ENCODE measurements around the gene GOSR2.

The GOSR2 gene

DNA sequence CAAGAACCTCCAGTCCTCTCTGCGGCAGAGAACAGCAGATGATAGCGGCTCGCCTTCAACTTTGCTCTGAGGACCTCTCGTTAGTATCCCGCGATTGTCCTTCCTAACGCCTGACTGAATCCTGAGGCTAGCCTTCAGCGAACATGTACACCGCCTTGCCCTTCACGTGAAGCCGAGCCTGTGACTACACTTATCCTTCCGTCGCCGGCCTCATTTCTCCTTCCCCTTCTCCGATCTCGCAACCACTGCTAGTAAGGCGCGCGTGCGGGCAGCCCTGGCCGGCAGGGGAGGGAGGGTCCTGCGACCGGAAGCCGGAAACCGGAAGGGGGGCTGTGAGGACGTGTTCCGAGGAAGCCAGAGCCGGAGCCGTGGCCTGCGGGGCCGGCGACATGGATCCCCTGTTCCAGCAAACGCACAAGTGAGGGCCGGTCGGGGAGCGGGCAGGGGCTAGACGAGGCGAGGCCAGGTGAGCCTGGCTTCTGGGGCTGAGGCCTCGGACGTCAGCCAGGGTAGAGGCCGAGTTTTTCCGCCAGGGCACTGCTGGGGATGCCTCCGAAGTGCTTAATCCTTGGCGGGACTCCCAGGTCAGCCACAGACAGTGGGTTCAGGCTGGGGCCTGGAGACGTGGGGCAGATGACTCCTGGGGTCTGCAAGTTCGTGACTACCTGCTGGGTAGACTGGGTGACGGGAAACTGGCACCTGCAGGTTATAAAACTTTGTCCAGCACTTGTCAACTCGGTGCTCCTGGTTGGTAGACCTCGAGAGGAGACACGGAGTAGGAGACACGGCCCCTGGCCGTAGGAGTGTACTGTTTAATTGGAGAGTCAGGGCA is at the start of gene GOSR2:
Gene GOSR2 (plus strand): TSS at position 357 of the 832 bp plus-strand sequence. CDS start 33 bp downstream, at position 390.
- peak; percentile 96 for DNase-seq

DNA sequence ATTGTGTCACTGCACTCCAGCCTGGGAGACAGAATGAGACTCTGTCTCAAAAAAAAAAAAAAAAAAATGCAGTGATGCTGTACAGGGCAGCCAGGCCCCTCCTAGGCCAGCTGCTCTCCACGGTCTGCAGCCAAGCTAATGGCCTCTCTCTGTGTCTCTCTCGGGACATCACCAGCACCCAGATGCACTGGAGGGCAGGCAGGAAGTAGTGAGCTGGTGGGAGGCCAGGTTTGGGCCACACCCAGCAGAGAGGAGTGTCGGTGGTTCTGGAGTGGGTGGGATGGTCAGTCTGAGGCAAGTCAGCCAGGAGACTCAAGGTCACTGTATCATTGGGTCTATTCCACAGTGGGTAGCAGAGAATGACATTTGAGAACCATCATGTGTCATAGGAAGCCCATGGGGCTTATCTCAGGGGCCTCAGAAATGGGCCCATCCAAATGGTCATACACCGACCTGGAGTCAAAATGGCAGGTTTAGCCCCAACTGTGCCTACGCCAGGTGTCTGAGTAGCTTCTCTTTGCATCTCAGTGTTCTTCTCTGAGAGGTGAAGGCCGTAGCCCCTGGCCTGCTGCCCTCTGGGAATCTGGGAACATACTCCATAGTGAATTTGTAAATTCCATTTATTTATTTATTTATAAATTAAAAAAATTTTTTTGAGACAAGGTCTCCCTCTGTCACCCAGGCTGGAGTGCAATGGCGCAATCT is 48.9 kb upstream of the GOSR2 start:
- DNase-seq, result no peak

DNA sequence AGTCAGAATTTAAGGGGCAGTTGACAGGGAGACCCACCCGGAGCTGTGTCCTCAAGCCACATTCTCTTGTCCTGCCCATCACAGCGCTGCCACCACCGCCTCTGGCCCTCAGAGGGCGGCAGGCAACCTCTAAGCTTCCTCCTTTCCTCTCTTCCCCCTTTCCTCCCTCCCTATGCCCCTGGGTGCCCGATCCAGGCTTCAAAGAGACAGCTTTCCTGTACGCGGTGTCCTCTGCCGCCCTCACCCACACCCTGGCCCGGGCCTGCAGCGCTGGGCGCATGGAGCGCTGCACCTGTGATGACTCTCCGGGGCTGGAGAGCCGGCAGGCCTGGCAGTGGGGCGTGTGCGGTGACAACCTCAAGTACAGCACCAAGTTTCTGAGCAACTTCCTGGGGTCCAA is 48.1 kb upstream of the GOSR2 start:
- no peak for DNase-seq

DNA sequence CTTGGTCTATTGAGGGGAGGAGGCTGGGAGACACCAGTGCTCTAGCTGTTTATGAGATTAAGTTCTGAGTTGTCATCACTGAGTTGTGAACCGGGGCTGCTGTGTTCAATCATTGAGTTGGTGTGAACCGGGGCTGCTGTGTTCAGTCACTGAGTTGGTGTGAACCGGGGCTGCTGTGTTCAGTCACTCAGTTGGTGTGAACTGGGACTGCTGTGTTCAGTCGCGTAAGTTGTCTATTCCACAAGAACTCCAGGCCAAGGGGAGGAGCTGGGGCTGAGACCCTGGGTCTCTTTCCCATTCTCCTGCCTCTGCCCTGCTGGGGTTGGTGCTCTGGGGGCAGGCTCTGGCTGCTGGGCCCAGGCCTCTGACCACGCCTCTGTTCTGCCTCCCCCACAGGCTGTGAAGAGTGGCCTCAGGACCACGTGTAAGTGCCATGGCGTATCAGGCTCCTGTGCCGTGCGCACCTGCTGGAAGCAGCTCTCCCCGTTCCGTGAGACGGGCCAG is 47.1 kb upstream of the GOSR2 start:
- no peak for DNase-seq

DNA sequence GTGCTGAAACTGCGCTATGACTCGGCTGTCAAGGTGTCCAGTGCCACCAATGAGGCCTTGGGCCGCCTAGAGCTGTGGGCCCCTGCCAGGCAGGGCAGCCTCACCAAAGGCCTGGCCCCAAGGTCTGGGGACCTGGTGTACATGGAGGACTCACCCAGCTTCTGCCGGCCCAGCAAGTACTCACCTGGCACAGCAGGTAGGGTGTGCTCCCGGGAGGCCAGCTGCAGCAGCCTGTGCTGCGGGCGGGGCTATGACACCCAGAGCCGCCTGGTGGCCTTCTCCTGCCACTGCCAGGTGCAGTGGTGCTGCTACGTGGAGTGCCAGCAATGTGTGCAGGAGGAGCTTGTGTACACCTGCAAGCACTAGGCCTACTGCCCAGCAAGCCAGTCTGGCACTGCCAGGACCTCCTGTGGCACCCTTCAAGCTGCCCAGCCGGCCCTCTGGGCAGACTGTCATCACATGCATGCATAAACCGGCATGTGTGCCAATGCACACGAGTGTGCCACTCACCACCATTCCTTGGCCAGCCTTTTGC is 46.5 kb upstream of the GOSR2 start:
- DNase-seq, result peak; percentile 51

DNA sequence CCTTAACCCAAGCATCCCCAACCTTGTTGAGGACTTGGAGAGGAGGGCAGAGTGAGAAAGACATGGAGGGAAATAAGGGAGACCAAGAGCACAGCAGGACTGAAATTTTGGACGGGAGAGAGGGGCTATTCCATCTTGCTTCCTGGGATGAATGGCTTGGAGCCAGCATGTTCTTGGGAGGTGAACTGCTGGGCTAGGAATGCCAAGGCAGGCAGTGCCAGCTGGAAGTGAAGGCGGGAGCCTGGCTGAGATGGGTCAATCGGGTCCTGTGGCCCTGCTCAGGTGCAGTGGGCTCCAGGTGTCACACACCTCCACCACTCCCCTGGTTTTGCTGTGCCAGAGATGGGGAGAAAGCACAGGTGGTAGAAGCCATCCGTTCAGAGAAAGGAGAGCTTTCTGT is 46.0 kb upstream of the GOSR2 start:
- DNase-seq, result no peak

DNA sequence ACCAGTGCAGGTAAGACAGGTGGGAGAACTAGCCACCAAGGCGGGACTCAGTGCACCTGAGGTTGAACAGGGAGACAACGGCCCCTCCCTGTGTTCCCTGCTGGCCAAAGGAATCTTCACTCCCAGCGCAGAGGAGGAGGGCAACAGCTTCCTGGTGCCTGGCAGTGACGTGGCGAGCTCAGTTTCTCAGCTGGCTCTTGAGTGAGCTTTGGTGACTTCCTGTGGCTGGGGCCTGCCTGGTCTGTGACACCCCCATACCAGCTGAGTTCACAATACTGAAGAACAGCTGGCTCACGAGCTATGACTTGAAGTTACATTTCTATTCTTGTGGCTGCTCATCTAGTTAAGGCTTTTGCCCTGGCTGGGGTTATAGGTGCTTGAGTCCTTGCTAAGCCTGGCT is 45.5 kb upstream of the GOSR2 start:
- DNase-seq, result no peak

DNA sequence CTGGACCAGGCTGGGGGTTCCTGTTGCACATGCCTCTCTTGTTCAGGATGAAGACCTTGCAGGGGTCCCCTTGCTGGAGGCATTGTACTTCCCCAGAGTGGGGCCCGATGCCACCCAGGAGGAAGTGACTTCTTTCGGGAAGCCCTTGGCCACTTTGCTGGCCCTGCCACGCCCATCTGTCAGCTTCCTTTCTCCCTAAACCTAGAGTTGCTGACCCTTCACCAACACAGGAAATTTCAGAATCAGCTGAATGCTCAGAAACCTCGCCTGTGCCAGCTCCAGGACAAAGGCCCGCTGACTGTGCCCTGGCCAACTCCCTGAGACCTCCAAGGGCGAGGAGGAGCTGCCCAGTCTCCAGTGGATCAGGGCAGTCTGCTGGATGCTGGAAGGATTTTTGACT is 44.9 kb upstream of the GOSR2 start:
- DNase-seq, result no peak

DNA sequence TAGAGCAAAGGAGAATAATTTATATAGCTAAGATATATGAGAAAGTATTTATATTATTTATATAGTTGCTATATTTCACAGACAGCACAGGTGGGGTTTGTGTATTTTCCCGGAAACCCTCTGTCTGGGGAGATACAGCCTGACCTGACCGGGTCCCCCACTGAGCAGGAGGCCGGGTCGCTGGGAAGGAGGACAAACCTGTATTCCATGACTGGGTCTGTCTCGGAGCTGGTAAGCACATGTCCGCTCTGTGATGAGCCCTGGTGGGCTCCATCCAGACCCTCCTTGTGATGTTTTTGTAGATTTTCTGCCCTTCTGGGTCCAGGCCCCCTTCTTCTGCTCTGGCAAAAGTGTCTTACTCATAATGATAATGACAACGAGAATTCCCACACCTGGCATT is 43.9 kb upstream of the GOSR2 start:
- DNase-seq, result no peak

DNA sequence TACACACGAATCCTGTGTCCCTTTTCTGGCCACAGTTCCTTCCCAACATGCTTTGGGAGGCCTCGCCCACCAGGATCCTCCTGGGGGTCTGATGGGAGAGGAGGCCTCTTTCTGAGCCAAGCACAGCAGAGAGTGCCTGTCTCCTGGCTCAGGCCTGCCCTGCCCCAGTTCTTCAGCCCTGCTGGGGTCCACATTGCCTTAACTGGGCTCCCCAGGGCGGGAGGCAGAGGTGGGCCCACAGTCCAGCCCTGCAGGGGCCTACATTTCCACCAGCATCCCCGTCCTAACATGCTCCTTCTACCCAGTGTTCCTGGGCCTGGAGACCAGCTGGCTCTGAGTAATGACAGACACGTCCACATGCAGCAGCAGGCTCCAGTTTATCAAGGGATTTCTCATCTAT is 41.9 kb upstream of the GOSR2 start:
- no peak for DNase-seq

DNA sequence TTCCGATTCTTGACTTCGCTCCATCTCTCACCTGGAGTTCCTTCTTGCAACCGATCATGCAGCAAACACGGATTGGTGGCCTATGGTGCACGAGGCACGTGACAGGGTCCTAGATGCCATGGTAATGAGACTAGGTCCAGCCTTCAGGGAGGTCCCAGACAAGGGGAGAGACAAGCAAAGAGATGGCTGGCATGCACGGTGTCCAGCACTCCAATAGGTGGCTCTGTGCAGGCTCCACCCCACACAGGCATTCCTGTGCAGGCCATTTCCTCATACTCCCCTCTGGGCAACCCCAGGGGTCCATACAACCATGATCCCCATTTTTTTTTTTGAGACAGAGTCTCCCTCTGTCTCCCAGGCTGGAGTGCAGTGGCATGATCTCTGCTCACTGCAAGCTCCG is 40.3 kb upstream of the GOSR2 start:
- DNase-seq, result no peak

DNA sequence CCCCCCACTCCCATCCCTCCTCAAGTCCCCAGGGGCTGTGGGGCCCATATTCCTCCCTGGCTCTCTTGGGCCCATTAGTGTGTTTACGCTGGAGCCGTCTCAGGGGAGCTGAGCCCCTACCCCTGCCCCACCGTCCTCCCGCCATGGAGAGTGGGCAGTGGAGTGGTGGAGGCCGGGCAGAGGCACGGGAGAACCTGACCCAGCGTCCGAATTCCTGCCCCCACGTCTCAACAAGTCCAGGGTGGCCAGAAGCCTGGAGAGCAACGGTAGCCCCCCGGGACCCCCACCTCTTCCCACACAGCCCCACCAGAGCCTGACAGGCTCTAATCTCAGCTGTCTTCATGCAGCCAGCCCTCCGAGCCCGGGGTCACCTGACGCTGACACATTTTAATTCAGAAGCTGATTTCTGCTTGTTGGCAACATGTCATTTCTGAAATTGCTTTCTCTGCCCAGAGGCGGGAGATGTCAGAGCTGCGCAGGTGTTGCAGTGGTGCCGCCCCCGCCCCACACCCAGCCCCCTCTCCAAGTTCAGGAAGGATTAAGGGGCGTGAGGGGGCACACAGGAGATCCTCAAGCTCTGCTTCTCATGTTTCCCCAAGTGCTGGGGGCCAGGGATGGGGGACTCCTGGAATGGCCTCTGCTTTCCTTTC is 39.0 kb upstream of the GOSR2 start:
- no peak for DNase-seq

DNA sequence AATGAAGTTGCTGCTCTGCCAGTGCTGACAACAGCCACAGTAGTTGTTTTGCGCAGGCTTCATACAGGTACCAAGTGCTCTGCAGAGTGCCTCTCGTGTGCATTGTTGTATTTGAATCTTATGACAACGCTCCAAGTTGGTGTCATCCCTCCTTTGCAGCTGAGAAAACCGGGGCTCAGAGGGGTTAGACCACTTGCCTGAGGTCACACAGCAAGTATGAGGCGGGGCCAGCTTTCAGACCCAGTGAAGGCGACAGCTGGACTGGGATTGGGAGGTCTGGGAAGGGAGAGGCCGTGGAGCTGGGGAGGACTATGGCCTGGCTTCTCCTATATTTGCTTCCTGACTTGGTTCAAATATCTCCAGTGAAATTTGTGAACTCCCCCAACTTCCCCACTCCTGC is 38.4 kb upstream of the GOSR2 start:
- DNase-seq, result no peak

DNA sequence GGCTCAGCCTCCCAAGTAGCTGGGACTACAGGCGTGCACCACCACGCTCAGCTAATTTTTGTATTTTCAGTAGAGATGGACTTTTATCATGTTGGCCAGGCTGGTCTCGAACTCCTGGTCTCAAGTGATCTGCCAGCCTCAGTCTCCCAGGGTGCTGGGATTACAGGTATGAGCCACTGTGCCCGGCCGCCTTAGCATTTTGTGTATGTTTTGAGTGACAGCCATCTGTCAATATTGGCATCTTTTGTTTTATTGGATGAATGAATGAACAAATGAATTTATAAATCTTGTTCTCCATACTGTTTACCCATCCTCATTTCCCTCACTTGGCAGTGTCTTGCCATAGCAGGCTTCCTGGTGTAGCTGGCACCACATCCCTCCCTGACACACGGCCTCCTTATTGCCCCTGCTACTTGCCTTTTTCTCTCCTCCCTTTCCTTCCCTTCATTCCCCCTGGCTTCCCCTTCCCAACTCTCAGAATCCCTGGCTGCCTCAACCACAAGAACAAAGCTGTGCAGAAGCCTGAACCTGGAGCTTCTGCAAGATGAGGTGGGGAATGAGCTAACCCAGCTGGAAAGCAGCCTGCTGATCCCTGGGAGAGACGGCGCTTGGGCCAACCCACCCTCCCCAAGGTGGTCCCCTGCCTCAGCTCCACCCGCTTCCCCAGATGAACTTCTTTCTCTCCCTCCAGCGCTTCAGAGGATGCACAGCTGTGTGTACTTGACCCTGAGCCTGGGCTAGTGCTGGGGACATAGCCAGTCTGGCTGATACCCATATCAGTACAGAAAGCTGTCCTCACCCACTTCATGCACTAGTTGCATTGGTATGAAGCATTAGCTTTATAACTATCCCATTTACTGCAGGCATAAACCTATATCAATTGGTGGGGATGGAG is 37.3 kb upstream of the GOSR2 start:
- DNase-seq, result no peak

DNA sequence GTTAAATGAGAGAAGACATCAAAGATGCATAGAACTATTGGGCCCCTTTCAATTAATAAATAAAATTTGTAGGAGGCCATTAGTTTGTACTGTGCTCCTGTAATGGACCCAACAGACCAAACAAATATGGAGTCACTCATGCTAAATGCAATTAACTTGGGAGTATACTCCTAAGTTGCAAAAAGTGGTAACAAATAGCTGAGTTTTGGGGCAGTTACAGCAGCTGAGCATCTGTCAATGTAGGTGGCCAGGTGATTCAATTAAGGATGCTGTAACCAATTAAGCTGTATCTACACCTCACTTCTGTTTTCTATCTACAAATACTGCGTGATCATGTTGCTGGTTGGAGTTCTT is 36.7 kb upstream of the GOSR2 start:
- DNase-seq, result no peak

DNA sequence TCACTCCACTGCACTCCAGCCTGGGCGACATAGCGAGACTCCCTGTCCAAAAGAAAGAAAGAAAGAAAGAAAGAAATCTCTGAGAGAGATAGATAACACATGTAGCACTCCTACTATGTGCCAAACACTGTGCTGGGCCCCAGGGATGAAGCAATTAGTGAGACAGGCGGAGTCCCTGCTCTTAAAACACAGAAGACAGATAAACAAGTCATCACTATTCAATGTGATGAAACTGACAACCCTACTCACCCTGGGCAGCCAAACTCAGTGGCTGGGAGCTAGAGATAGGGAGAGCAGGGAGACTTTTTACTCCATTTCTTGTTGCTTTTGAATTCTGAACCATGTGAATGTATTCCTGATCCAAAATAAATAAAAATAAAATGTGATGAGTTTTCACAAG is 35.2 kb upstream of the GOSR2 start:
- DNase-seq, result no peak

DNA sequence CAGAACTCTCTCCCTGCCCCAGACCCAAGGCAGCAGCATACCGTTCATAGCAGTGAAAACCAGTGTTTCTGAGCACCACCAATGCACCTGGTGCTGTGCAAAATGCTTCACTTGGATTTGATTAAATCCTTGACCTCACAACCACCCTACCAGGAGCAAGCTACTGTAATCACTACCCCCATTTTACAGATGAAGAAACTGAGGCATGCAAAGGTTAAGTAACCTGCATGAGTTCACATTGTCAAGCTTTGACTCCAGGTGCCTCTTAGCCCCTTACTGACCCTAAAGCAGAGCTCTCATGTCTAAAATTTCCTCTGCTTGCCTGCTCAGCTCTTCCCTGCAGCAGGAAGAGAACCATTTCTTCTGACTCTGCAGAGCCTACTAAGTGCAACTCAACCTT is 34.2 kb upstream of the GOSR2 start:
- no peak for DNase-seq

DNA sequence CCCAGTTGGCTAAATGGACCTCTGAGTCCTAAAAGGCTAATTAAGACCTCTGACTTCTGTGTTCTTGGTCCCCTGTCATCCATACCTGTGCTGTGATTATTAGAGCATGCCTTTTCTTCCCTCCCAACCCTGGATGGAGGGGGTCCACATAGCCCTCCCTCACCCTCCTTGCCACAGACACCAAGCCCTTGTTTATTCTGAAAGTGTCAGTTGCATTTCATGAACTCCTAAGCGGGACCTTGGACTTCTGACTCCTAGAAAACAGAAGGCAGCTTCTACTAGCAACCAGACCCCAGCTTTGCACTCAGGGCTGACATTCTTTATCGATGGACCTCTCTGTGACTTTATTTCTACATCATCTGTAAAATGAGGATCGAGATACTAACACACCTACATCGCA is 33.4 kb upstream of the GOSR2 start:
- DNase-seq, result no peak

DNA sequence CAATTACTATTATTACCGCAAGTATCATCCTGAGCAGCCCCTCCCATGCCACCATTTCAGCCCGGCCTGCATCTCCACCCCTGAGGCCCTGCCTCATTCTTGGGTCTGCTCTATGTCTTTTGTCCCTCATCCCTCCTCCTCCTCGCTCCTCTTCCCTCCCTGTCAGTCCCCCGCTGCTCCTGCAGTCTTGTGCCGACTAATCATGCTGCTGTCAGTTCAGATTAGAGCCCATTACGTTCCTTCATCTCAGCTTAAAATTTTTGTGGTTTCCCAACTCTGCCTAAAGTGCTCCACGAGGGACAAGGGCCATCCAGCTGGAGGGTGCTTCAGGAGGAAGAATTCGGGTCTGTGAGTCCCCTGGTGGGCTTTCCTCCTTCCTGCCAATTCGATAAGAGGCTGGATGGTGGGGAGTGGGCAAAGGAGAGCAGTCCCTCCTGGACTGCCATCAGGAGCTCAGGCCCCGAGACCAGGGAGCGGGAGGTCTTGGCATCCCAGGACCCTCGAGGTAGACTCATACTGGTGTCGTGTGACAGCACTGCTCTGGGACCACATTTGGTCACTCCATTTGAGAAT is 32.9 kb upstream of the GOSR2 start:
- no peak for DNase-seq

DNA sequence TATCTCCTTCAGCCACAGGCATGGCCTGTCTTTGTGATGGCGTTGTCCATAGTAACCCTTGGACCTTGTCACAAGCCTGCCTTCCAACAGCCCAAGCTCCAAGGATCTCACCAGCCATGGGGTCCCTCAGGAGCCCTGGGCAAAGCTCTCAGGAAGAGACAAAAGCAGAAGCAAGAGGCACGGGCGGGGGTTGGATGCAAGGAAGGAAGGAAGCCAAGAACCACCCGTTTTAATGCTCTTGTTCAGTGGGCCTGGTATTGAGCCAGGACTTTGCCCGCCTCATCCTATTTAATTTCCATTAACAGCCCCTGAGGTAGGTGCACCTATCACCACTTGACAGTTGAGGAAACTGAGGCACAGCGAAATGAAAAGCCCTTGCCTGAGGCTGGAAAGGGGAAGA is 32.3 kb upstream of the GOSR2 start:
- DNase-seq, result no peak

DNA sequence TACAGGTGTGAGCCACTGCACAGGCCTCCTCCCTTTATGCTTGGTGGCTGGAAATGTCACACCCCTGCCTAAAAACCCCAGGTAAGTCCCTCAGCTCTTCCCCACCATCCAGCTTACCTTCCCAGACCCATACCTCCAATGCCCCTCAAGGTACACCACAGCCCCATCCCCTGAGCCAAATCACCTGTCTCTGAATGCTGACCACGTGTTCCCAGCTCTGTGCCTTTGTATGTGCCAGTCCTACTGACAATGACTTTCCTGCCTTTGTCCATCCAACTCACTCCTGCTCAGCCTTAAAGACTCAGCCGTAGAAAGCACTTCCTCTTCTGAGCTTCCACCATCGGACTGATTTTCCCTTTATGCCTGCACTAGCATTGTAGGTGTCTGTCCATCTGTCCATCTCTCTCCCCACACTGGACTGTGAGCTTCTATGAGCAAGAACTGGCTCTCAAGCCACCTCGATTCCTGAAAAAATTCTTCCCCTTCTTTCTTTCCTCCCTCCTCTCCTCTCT is 30.7 kb upstream of the GOSR2 start:
- no peak for DNase-seq

DNA sequence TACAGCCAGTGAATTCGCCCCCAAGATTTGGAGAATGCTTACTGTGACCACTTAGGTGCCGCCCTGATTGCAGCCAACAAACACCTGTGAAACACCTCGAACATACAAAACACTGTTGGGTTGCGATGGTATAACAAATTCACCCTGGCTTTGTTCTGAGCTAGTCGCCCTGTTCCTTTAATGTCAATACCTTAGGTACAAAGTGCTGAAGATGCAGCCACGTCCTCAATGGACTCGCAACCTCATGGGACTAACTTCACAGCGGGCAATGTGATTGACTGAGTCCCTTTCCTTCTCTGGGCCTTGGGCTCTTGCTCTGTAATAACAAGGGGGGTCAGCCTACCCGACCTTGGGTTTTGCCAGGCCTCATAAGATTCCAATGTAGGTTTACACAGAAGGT is 28.9 kb upstream of the GOSR2 start:
- no peak for DNase-seq
